CD8-positive, alpha-beta memory T cell (primary cell): ENCODE results near the gene DNAJC7. TPM values are rescaled to one million over a fixed set of nuclear protein-coding genes. Genes with fewer than 3 reads are reported as not detected.

Experiments used
- CTCF ChIA-PET: fragments of 350-600 bp; sonication (Branson Sonifier 250); formaldehyde crosslinking; loops from one replicate; lab custom pipeline; 2021; ENCODE audit warnings: antibody characterized with exemption; lab: Charles Lee
- POLR2A ChIA-PET: fragments of 350-600 bp; sonication (Branson Sonifier 250); formaldehyde crosslinking; loops from one replicate; lab custom pipeline; 2021; ENCODE audit warnings: antibody characterized with exemption; lab: Charles Lee
- DNase-seq, 5 donors: peaks; one replicate each; pipeline versions ENCODE4 v3.0.0 to v3.0.0-alpha.2; 2020 to 2022; ENCODE audit warnings: mixed read lengths in 1 of 5
- H3K27ac ChIP-seq: one replicate; pipeline ENCODE4 v1.7.0; 2013; ENCODE audit warnings: low read depth, mild to moderate bottlenecking, low read length, moderate library complexity
- H3K27me3 ChIP-seq: 2 replicates; pipeline ENCODE4 v1.7.0; 2013; ENCODE audit warnings: low read length, mild to moderate bottlenecking; ENCODE audit not compliant: insufficient read depth, poor library complexity, severe bottlenecking
- H3K36me3 ChIP-seq: 2 replicates; pipeline ENCODE4 v1.7.0; 2013; ENCODE audit warnings: mild to moderate bottlenecking, low read length, moderate library complexity; ENCODE audit not compliant: insufficient read depth
- H3K4me1 ChIP-seq: 2 replicates; pipeline ENCODE4 v1.7.0; 2013; ENCODE audit warnings: mild to moderate bottlenecking, low read length, moderate library complexity; ENCODE audit not compliant: insufficient read depth
- H3K4me3 ChIP-seq: 2 replicates; pipeline ENCODE4 v1.7.0; 2013; ENCODE audit warnings: mild to moderate bottlenecking, low read length
- H3K9me3 ChIP-seq: 2 replicates; pipeline ENCODE4 v1.7.0; 2013; ENCODE audit warnings: mild to moderate bottlenecking, low read length
- H3K27ac Mint-ChIP-seq, 8 donors: one replicate each; pipeline ENCODE4 v1.8.0; 2020 to 2021; ENCODE audit warnings: mixed read lengths in 8 of 8, mild to moderate bottlenecking in 6 of 8, inconsistent platforms in 3 of 8, moderate library complexity in 3 of 8
- H3K27me3 Mint-ChIP-seq, 2 donors: one replicate each; pipeline ENCODE4 v1.8.0; 2020 to 2021; ENCODE audit warnings: mixed read lengths in 2 of 2, mild to moderate bottlenecking in 1 of 2, moderate library complexity in 1 of 2
- H3K36me3 Mint-ChIP-seq, 3 donors: one replicate each; pipeline ENCODE4 v1.8.0; 2020 to 2021; ENCODE audit warnings: mixed read lengths in 3 of 3, inconsistent platforms in 1 of 3, mild to moderate bottlenecking in 1 of 3
- H3K4me1 Mint-ChIP-seq, 3 donors: one replicate each; pipeline ENCODE4 v1.8.0; 2020 to 2021; ENCODE audit warnings: mixed read lengths in 3 of 3, inconsistent platforms in 1 of 3, mild to moderate bottlenecking in 1 of 3
- H3K4me3 Mint-ChIP-seq, 7 donors: one replicate each; pipeline ENCODE4 v1.8.0; 2020 to 2021; ENCODE audit warnings: mixed read lengths in 7 of 7, mild to moderate bottlenecking in 6 of 7, moderate library complexity in 4 of 7, inconsistent platforms in 2 of 7
- H3K9me3 Mint-ChIP-seq, 5 donors: one replicate each; pipeline ENCODE4 v1.8.0; 2020 to 2022; ENCODE audit warnings: mixed read lengths in 5 of 5, mild to moderate bottlenecking in 3 of 5, moderate library complexity in 2 of 5, inconsistent platforms in 1 of 5
- polyA plus RNA-seq: library from polyadenylated mRNA; unstranded; fragments of 300-500 nt; fragmentation: Illumina TruSeq; gene quantifications from one replicate; pipeline ENCODE4 v1.2.3, GENCODE V29; 2021
- total RNA-seq, 2 experiments: library from RNA; stranded (reverse); gene quantifications; one replicate each; pipeline ENCODE4 v1.2.3, GENCODE V29; 2021

Gene DNAJC7
- total and polyA plus RNA-seq, 3 experiments from 2014 or later = 74.6 to 111 (median 111) TPM

DNA sequence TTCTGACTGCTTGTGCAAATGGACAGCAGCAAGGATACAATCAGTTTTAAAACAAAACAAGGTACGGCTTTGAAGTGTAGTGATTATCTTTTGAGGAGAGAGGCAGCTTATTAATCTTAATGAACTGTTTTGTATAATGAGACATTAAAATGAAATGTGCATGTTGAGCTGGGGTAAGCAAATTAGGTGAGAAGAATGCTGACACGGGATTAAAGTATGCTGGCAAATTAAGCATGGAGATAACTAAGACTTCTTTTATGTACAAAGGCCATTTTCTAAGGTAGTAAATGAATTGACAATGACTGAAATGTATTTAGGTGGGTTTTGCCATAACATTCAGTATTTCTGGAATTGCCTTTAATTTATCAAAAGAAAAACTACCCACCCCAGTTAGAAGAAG is 18.7 kb downstream of the DNAJC7 start:
- Histone ChIP-seq H3K4me1 (no peaks in the 10 kb centered on the region), H3K36me3 (peaks cover 52% of the 10 kb centered on the region), H3K9me3 (no peaks in the 10 kb centered on the region), H3K27ac (no peak overlapping the region), H3K27me3 (no peaks in the 10 kb centered on the region), H3K4me3 (no peak overlapping the region)
- Mint-ChIP-seq H3K4me3 (no peak overlapping the region), H3K27me3 (no peaks in the 10 kb centered on the region), H3K27ac (no peak overlapping the region), H3K36me3 (peaks cover 12 to 91% (median 12%) of the 10 kb centered on the region in 3 donors), H3K9me3 (no peaks in the 10 kb centered on the region), H3K4me1 (peaks cover 10 to 17% (median 16%) of the 10 kb centered on the region in 3 donors)
- ChIA-PET CTCF (interaction anchor here (1.4 kb wide), 1 partner anchor 11 kb away, joined by 3 read pairs; no protein-coding TSS in a partner anchor), POLR2A (no interaction called here)
- no peak for DNase-seq

DNA sequence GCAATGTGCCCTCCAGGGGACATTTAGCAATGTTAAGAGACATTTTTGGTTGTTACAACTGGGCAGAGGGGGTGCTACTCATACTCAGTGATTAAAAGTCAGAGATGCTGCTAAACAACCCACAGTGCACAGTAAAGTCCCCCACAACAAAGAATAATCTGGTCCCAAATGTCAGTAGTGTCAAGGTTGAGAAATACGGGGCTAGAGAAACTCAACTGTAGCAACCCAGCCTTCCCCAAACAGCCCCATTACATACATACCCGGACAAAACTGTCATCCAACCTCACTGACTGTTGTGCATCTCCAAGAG is 20.4 kb downstream of the DNAJC7 start:
- no peak for DNase-seq
- peaks cover 9 to 89% (median 18%) of the 10 kb centered on the region in 3 donors for H3K36me3 Mint-ChIP-seq
- no peaks in the 10 kb centered on the region for H3K4me1 ChIP-seq
- POLR2A ChIA-PET = no interaction called here
- no peak overlapping the region for H3K27ac ChIP-seq
- H3K9me3 ChIP-seq = no peaks in the 10 kb centered on the region
- no peak overlapping the region for H3K4me3 Mint-ChIP-seq
- no peaks in the 10 kb centered on the region for H3K9me3 Mint-ChIP-seq
- H3K36me3 ChIP-seq = peaks cover 50% of the 10 kb centered on the region
- H3K4me3 ChIP-seq = no peak overlapping the region
- H3K27ac Mint-ChIP-seq = peak overlapping the region in 2 of 8 donors; percentile 22 to 73
- H3K4me1 Mint-ChIP-seq = peaks cover 0 to under 1% (median 0%) of the 10 kb centered on the region in 3 donors
- H3K27me3 ChIP-seq = no peaks in the 10 kb centered on the region
- no peaks in the 10 kb centered on the region for H3K27me3 Mint-ChIP-seq
- CTCF ChIA-PET = no interaction called here

DNA sequence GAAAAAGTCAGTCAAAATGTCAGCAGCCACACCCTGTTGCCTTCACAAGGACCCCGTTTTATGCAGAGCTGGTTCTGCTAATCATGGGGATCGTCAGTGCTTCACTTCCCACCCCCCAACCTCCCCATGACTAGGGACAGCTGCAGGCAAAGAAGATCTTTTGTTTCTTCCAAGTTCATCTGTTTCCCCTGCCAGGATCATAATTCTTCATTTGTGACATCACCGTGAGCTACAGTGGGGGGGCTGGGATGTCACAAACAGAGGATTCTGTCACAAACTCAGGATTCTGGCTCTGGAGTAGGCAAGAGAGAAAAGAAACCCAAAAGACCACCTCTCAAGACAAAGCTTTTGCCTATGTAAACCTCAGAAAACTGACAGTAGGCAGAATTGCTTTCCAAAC is 24.7 kb downstream of the DNAJC7 start:
- H3K4me1 Mint-ChIP-seq = no peaks in the 10 kb centered on the region
- H3K36me3 ChIP-seq = peaks cover 65% of the 10 kb centered on the region
- no peak overlapping the region for H3K4me3 ChIP-seq
- no peaks in the 10 kb centered on the region for H3K27me3 ChIP-seq
- H3K4me3 Mint-ChIP-seq = no peak overlapping the region
- H3K27ac ChIP-seq = no peak overlapping the region
- peaks cover 14 to 95% (median 18%) of the 10 kb centered on the region in 3 donors for H3K36me3 Mint-ChIP-seq
- H3K4me1 ChIP-seq = no peaks in the 10 kb centered on the region
- no peaks in the 10 kb centered on the region for H3K9me3 Mint-ChIP-seq
- ChIA-PET CTCF (interaction anchor here (1.1 kb wide), 1 partner anchor 19 kb away, joined by 3 read pairs; no protein-coding TSS in a partner anchor), POLR2A (no interaction called here)
- DNase-seq = no peak
- H3K9me3 ChIP-seq = no peaks in the 10 kb centered on the region
- H3K27ac Mint-ChIP-seq = no peak overlapping the region
- H3K27me3 Mint-ChIP-seq = peaks cover 0 to 1% of the 10 kb centered on the region in 2 donors

DNA sequence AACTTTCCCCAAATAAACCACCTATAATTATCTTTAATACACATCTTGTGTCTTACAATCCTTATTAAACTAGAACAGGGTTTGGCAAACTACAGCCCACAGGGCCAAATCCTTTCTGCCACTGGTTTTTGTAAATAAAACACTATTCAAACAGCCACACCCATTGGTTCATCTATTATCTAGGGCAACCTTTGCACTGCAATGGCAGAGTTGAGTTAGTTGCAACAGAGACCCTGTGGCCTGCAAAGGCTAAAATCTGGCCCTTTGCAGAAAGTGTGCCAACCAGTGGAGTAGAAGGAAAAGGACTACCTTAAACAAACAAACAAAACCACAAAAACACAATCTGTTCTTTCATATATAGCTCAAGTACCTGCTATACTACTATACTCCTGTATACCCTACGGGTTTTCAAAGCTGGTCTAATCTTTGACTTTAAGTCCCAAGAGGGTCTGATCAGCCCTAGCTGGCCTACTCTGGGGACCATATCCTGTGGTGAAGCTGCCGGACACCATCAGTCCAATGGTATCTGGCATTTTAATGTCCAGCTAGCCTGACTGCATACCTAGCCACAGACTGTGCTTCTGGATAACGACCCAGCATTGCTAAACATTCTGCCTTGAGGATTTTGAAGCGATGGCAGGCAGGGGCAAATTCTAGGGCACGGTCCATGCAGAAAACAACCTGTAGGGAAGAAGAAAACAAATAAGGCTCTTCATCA is 27.4 kb downstream of the DNAJC7 start:
- ChIA-PET CTCF (interaction anchor here (1.1 to 1.5 kb wide), 2 partner anchors 27 to 28 kb away, joined by 3 to 4 read pairs; partner anchors contain the start of gene DNAJC7), POLR2A (no interaction called here)
- DNase-seq = no peak
- H3K9me3 Mint-ChIP-seq = no peaks in the 10 kb centered on the region
- Histone ChIP-seq H3K27me3 (no peaks in the 10 kb centered on the region), H3K4me3 (no peak overlapping the region), H3K9me3 (no peaks in the 10 kb centered on the region), H3K4me1 (no peaks in the 10 kb centered on the region), H3K36me3 (peaks cover 64% of the 10 kb centered on the region), H3K27ac (no peak overlapping the region)
- H3K27ac Mint-ChIP-seq = no peak overlapping the region
- no peaks in the 10 kb centered on the region for H3K4me1 Mint-ChIP-seq
- H3K36me3 Mint-ChIP-seq = peaks cover 10 to 95% (median 18%) of the 10 kb centered on the region in 3 donors
- H3K27me3 Mint-ChIP-seq = peaks cover 0 to 1% of the 10 kb centered on the region in 2 donors
- H3K4me3 Mint-ChIP-seq = no peak overlapping the region

DNA sequence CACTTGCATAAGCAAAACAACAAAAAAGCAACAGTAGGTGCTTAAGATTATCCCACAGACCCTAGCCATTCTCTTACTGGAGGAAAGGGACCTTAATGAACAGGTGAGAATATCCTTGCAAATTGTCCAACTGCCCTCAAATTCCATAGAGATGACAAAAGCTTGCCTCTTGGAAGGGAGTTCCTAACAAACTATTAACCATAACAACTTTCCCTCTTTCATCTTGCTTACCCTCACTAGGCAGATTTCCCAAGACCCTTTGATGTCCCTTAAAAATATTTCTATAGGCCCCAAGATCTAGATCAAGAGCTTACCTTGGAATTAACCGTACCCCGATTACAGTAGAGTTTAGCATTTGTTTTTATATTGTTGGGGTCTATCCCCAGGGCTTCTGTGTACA is 28.8 kb downstream of the DNAJC7 start:
- no peak overlapping the region for H3K4me3 ChIP-seq
- H3K9me3 ChIP-seq = no peaks in the 10 kb centered on the region
- H3K36me3 Mint-ChIP-seq = peaks cover 7 to 93% (median 20%) of the 10 kb centered on the region in 3 donors
- no peaks in the 10 kb centered on the region for H3K4me1 Mint-ChIP-seq
- ChIA-PET CTCF (interaction anchor here (1.5 kb wide), 1 partner anchor 30 kb away, joined by 4 read pairs; the partner anchor contains the start of gene DNAJC7), POLR2A (interaction anchor here (0.6 kb wide), 1 partner anchor 164 kb away, joined by 3 read pairs; no protein-coding TSS in a partner anchor)
- peaks cover 0 to 1% of the 10 kb centered on the region in 2 donors for H3K27me3 Mint-ChIP-seq
- no peaks in the 10 kb centered on the region for H3K4me1 ChIP-seq
- H3K4me3 Mint-ChIP-seq = no peak overlapping the region
- H3K27me3 ChIP-seq = no peaks in the 10 kb centered on the region
- H3K9me3 Mint-ChIP-seq = no peaks in the 10 kb centered on the region
- peaks cover 63% of the 10 kb centered on the region for H3K36me3 ChIP-seq
- peak overlapping the region in 4 of 8 donors; percentile 4 to 84 (median 38) for H3K27ac Mint-ChIP-seq
- no peak for DNase-seq
- H3K27ac ChIP-seq = no peak overlapping the region

DNA sequence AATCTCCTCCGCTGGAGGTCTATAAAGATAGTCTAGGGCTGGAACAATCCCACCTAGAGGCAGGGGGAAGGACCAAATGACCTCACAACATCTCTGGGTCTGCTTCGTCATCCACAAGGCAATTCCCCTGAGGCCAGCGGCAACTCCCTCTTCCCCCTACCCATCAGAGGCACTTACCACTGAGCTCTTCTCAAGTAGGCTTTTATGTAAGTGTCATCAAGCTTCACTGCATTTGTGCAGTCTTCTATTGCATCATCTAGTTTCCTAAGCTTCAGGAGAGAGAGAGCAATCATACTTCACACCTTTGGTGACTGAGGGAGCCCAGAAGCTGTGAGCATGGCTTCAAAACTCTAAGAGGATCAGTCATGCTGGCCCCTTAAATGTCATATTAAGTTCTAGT is 29.6 kb downstream of the DNAJC7 start:
- Mint-ChIP-seq H3K27me3 (peaks cover 0 to 1% of the 10 kb centered on the region in 2 donors), H3K27ac (peak overlapping the region in 1 of 8 donors; percentile 16), H3K4me1 (no peaks in the 10 kb centered on the region), H3K4me3 (no peak overlapping the region), H3K36me3 (peaks cover 4 to 92% (median 20%) of the 10 kb centered on the region in 3 donors), H3K9me3 (no peaks in the 10 kb centered on the region)
- no peak overlapping the region for H3K4me3 ChIP-seq
- H3K4me1 ChIP-seq = no peaks in the 10 kb centered on the region
- H3K9me3 ChIP-seq = no peaks in the 10 kb centered on the region
- no peaks in the 10 kb centered on the region for H3K27me3 ChIP-seq
- no peak for DNase-seq
- ChIA-PET CTCF (no interaction called here), POLR2A (no interaction called here)
- no peak overlapping the region for H3K27ac ChIP-seq
- peaks cover 62% of the 10 kb centered on the region for H3K36me3 ChIP-seq

DNA sequence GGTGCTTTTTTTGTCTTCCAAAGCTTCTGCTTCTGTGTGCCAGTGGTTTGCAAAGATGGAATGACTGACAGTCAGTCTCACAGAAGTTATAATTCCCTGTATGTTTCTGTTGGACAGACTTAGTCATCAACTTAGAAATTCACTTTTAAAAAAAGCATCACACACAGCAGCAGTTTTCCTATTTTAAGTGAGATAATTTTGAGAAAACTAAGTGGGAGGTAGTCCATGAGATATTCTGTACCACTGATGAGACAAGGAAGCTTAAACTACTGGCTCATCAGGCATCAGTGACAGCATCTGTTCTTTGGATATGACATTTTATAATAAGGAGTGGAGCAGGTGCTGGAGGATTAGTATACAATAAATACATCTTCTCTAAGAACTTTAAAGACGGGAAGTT is 30.6 kb downstream of the DNAJC7 start:
- no peaks in the 10 kb centered on the region for H3K27me3 ChIP-seq
- no peaks in the 10 kb centered on the region for H3K4me1 Mint-ChIP-seq
- ChIA-PET POLR2A (no interaction called here), CTCF (no interaction called here)
- peak overlapping the region in 3 of 8 donors; percentile 11 to 64 (median 13) for H3K27ac Mint-ChIP-seq
- DNase-seq = no peak
- no peaks in the 10 kb centered on the region for H3K9me3 Mint-ChIP-seq
- no peaks in the 10 kb centered on the region for H3K4me1 ChIP-seq
- H3K36me3 Mint-ChIP-seq = peaks cover 0 to 93% (median 23%) of the 10 kb centered on the region in 3 donors
- no peaks in the 10 kb centered on the region for H3K9me3 ChIP-seq
- H3K27ac ChIP-seq = no peak overlapping the region
- H3K4me3 ChIP-seq = no peak overlapping the region
- H3K4me3 Mint-ChIP-seq = no peak overlapping the region
- H3K27me3 Mint-ChIP-seq = peaks cover 0 to 1% of the 10 kb centered on the region in 2 donors
- peaks cover 68% of the 10 kb centered on the region for H3K36me3 ChIP-seq

DNA sequence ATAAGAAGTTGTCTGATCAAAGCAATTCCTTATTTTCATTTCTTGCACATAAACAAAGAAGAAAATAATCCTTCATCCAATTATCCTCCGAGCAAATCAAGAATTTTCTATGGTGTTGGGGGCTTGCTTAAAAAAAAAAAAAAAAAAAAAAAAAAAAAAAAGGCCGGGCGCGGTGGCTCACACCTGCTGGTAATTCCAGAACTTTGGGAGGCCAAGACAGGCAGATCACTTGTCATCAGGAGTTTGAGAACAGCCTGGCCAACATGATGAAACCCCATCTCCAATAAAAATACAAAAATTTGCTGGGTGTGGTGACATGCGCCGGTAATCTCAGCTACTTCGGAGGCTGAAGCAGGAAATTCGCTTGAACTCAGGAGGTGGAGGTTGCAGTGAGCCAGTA is 31.3 kb downstream of the DNAJC7 start:
- POLR2A ChIA-PET = no interaction called here
- CTCF ChIA-PET = interaction anchor here (0.8 kb wide), 1 partner anchor 31 kb away, joined by 3 read pairs; the partner anchor contains the start of gene DNAJC7

More for the DNA sequence above, 31.3 kb downstream of the DNAJC7 start:
- peaks cover 0 to 1% of the 10 kb centered on the region in 2 donors for H3K27me3 Mint-ChIP-seq
- DNase-seq = no peak
- peak overlapping the region in 1 of 8 donors; percentile 13 for H3K27ac Mint-ChIP-seq
- Histone ChIP-seq H3K27ac (no peak overlapping the region), H3K9me3 (no peaks in the 10 kb centered on the region), H3K4me1 (no peaks in the 10 kb centered on the region), H3K27me3 (no peaks in the 10 kb centered on the region), H3K4me3 (no peak overlapping the region), H3K36me3 (peaks cover 69% of the 10 kb centered on the region)
- no peak overlapping the region for H3K4me3 Mint-ChIP-seq
- no peaks in the 10 kb centered on the region for H3K9me3 Mint-ChIP-seq
- H3K36me3 Mint-ChIP-seq = peaks cover 0 to 92% (median 23%) of the 10 kb centered on the region in 3 donors
- no peaks in the 10 kb centered on the region for H3K4me1 Mint-ChIP-seq
